ENCODE measurements around the gene LRRC61. TPM values are rescaled to one million over a fixed set of nuclear protein-coding genes. Genes with fewer than 3 reads are reported as not detected.

LRRC61 gene
- total and polyA plus RNA-seq, 2 of the 13 experiments (the other 11 are each of a cell fraction or from before 2014, with no cell fraction given) = 33.0 to 34.8 TPM

DNA sequence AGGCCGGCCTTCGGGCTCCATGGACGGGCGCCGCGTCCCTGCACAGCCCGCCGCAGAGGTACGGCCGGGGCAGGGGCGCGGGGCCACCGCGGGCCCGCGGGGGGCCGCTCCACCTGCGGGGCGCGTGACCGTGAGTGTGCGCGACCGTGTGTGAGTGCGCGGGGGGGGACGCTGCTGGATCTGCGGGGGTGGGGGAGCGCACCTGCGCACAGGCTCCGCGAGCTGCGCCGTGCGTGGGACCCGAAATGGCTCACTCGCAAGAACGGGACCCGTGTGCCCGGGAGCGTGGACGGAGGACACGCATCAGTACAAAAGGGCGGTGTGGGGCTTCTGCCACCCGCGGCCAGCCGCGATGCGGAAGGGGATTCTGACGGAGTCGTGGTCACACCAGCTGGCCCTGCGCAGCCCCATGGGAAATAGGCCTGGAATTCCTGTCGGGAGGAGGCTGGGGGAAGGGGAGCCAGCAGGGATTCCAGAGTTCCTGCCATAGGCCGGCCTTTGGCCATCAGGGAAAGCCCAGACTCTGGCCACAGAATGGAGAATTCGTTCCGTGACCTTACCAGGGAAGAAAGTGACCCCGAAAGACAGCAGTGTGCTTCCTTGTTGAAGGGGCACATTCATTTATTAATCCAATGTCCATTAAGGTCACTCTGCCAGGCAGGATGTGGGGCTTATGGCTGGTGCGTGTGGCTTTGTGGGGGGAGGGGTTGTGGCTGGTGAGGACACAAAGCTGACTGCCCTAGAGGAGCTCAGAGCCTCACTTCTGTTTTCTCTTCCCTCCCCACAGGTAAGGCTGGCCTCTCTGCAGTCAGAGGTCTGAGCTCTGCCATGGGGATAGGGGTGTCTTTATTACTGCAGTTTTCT lies 46.0 kb downstream of the LRRC61 start (continued):
- TF ChIP-seq, protein P1, sequence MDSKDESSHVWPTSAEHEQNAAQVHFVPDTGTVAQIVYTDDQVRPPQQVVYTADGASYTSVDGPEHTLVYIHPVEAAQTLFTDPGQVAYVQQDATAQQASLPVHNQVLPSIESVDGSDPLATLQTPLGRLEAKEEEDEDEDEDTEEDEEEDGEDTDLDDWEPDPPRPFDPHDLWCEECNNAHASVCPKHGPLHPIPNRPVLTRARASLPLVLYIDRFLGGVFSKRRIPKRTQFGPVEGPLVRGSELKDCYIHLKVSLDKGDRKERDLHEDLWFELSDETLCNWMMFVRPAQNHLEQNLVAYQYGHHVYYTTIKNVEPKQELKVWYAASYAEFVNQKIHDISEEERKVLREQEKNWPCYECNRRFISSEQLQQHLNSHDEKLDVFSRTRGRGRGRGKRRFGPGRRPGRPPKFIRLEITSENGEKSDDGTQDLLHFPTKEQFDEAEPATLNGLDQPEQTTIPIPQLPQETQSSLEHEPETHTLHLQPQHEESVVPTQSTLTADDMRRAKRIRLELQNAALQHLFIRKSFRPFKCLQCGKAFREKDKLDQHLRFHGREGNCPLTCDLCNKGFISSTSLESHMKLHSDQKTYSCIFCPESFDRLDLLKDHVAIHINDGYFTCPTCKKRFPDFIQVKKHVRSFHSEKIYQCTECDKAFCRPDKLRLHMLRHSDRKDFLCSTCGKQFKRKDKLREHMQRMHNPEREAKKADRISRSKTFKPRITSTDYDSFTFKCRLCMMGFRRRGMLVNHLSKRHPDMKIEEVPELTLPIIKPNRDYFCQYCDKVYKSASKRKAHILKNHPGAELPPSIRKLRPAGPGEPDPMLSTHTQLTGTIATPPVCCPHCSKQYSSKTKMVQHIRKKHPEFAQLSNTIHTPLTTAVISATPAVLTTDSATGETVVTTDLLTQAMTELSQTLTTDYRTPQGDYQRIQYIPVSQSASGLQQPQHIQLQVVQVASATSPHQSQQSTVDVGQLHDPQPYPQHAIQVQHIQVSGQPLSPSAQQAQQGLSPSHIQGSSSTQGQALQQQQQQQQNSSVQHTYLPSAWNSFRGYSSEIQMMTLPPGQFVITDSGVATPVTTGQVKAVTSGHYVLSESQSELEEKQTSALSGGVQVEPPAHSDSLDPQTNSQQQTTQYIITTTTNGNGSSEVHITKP (CRISPR knock-in tag; IDR thresholded peaks at IDR 0.05; ENCODE audit: low read depth) = 0 out of 2 replicates have a peak, but pooled peaks have one; percentile 10
- TF ChIP-seq ZNF878 (CRISPR knock-in tag; IDR thresholded peaks at IDR 0.05) = 0 out of 2 replicates have a peak, but pooled peaks have one; percentile 19
- no peak for TF ChIP-seq NRL (CRISPR knock-in tag; IDR thresholded peaks at IDR 0.05; ENCODE audit: borderline replicate concordance)
- no peak for TF ChIP-seq ZNF124 (CRISPR knock-in tag; IDR thresholded peaks at IDR 0.05)
- 0 out of 2 replicates have a peak, but pooled peaks have one; percentile 15 for TF ChIP-seq ADNP (CRISPR knock-in tag; IDR thresholded peaks at IDR 0.05)
- TF ChIP-seq ZNF234 (CRISPR knock-in tag; conservative IDR thresholded peaks at IDR 0.05) = peak; percentile 66; the same call in 1 of the 2 replicates
- no peak; the same call in 1 of the 2 replicates for TF ChIP-seq HOXA3 (CRISPR knock-in tag; IDR thresholded peaks at IDR 0.05)
- no peak for TF ChIP-seq ZNF354B (CRISPR knock-in tag; IDR thresholded peaks at IDR 0.05)
- TF ChIP-seq KLF9 (CRISPR knock-in tag; IDR thresholded peaks at IDR 0.05; ENCODE audit: low read depth) = no peak
- no peak for TF ChIP-seq NAIF1 (CRISPR knock-in tag; IDR thresholded peaks at IDR 0.05; ENCODE audit: borderline replicate concordance)
- no peak for TF ChIP-seq ZNF552 (CRISPR knock-in tag; IDR thresholded peaks at IDR 0.05; ENCODE audit: borderline replicate concordance)
- TF ChIP-seq KLF12 (CRISPR knock-in tag; IDR thresholded peaks at IDR 0.05; ENCODE audit: borderline replicate concordance) = no peak
- no peak for TF ChIP-seq CENPX (CRISPR knock-in tag; IDR thresholded peaks at IDR 0.05)
- TF ChIP-seq, protein P2, sequence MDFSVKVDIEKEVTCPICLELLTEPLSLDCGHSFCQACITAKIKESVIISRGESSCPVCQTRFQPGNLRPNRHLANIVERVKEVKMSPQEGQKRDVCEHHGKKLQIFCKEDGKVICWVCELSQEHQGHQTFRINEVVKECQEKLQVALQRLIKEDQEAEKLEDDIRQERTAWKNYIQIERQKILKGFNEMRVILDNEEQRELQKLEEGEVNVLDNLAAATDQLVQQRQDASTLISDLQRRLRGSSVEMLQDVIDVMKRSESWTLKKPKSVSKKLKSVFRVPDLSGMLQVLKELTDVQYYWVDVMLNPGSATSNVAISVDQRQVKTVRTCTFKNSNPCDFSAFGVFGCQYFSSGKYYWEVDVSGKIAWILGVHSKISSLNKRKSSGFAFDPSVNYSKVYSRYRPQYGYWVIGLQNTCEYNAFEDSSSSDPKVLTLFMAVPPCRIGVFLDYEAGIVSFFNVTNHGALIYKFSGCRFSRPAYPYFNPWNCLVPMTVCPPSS (IDR thresholded peaks at IDR 0.05) = no peak
- TF ChIP-seq, protein P3, sequence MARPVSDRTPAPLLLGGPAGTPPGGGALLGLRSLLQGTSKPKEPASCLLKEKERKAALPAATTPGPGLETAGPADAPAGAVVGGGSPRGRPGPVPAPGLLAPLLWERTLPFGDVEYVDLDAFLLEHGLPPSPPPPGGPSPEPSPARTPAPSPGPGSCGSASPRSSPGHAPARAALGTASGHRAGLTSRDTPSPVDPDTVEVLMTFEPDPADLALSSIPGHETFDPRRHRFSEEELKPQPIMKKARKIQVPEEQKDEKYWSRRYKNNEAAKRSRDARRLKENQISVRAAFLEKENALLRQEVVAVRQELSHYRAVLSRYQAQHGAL (CRISPR knock-in tag; IDR thresholded peaks at IDR 0.05; ENCODE audit: not compliant biosample characterization) = no peak
- no peak for TF ChIP-seq ZZZ3 (CRISPR knock-in tag; IDR thresholded peaks at IDR 0.05; ENCODE audit: borderline replicate concordance)
- TF ChIP-seq ATF7-NPFF (CRISPR knock-in tag; IDR thresholded peaks at IDR 0.05; ENCODE audit: low read depth) = no peak; the same call in 1 of the 2 replicates
- no peak for TF ChIP-seq ZNF569 (CRISPR knock-in tag; IDR thresholded peaks at IDR 0.05; ENCODE audit: borderline replicate concordance)
- TF ChIP-seq, protein P4, sequence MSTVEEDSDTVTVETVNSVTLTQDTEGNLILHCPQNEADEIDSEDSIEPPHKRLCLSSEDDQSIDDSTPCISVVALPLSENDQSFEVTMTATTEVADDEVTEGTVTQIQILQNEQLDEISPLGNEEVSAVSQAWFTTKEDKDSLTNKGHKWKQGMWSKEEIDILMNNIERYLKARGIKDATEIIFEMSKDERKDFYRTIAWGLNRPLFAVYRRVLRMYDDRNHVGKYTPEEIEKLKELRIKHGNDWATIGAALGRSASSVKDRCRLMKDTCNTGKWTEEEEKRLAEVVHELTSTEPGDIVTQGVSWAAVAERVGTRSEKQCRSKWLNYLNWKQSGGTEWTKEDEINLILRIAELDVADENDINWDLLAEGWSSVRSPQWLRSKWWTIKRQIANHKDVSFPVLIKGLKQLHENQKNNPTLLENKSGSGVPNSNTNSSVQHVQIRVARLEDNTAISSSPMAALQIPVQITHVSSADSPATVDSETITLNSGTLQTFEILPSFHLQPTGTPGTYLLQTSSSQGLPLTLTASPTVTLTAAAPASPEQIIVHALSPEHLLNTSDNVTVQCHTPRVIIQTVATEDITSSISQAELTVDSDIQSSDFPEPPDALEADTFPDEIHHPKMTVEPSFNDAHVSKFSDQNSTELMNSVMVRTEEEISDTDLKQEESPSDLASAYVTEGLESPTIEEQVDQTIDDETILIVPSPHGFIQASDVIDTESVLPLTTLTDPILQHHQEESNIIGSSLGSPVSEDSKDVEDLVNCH (CRISPR knock-in tag; IDR thresholded peaks at IDR 0.05) = no peak
- no peak for TF ChIP-seq ZNF24 (IDR thresholded peaks at IDR 0.05)
- no peak for TF ChIP-seq ZNF720 (CRISPR knock-in tag; IDR thresholded peaks at IDR 0.05)
- TF ChIP-seq ZNF572 (CRISPR knock-in tag; IDR thresholded peaks at IDR 0.05) = 0 out of 2 replicates have a peak, but pooled peaks have one; percentile 22

All from HepG2 (cell line).